Right cardiac atrium (tissue), 5 donors: ENCODE measurements around the gene IFT27. TPM values are rescaled to one million over a fixed set of nuclear protein-coding genes. Genes with fewer than 3 reads are reported as not detected.

Experiments
- ATAC-seq, 2 donors: fragments of 200-7000 bp; cut with Tn5 transposase; one replicate each; pipeline versions ENCODE4 v1.8.0 to v1.9.1; 2020; ENCODE audit warnings: moderate library complexity in 2 of 2, mild to moderate bottlenecking in 1 of 2
- DNase-seq, 3 donors: peaks; one replicate each; pipeline ENCODE4 v3.0.0-alpha.2; 2020
- H3K27ac ChIP-seq: one replicate; pipeline ENCODE4 v1.5.1; 2013; ENCODE audit warnings: mild to moderate bottlenecking, low read length, control low read depth, moderate library complexity
- H3K27me3 ChIP-seq: one replicate; pipeline ENCODE4 v1.6.1; 2013; ENCODE audit not compliant: control insufficient read depth, insufficient read depth
- H3K4me1 ChIP-seq: one replicate; pipeline ENCODE4 v1.6.1; 2013; ENCODE audit warnings: low read length; ENCODE audit not compliant: control insufficient read depth, insufficient read depth
- H3K4me3 ChIP-seq: one replicate; pipeline ENCODE4 v1.5.1; 2013; ENCODE audit warnings: low read length, control low read depth
- H3K9me3 ChIP-seq: one replicate; pipeline ENCODE4 v1.6.1; 2013; ENCODE audit warnings: low read length; ENCODE audit not compliant: control insufficient read depth
- WGBS: extraction: QIAGEN DNeasy Blood & Tissue Kit; methylation state at CpG from one replicate; pipeline ENCODE4 v1.1.7; 2013; 5-methylcytosine and 5-hydroxymethylcytosine counted together
- intact Hi-C, 4 donors: fragments of 100-400 bp; cut with DNase I; formaldehyde crosslinking; loops; one replicate each; pipeline versions ENCODE4 v1.11.0 to v1.14.0; 2022 to 2023
- polyA plus RNA-seq: library from polyadenylated mRNA; stranded (reverse); fragments of 200-250 nt; gene quantifications from one replicate; pipeline ENCODE4 v1.2.3, GENCODE V29; 2013
- total RNA-seq, 4 donors: library from RNA; stranded (reverse); fragmentation: NEBNext Ultra II Directional; extraction: Animal tissue kit (Norgen Biotek cat#: 25700); gene quantifications; one replicate each; pipeline ENCODE4 v1.2.1, GENCODE V29; 2021
- donor health status: healthy with polysubstance abuse.
- donor health status: DM: no; HTN: yes; CAD: no.
- donor health status: DM: no; HTN: no; CAD: no.
- donor health status: DM: no; HTN: yes; CAD: no; lungs with severe emphysema.
- donor health status: DM: yes; HTN: yes; CAD: no.

IFT27 gene
- total and polyA plus RNA-seq, 5 donors, result 24.1 to 37.6 (median 32.5) TPM

DNA sequence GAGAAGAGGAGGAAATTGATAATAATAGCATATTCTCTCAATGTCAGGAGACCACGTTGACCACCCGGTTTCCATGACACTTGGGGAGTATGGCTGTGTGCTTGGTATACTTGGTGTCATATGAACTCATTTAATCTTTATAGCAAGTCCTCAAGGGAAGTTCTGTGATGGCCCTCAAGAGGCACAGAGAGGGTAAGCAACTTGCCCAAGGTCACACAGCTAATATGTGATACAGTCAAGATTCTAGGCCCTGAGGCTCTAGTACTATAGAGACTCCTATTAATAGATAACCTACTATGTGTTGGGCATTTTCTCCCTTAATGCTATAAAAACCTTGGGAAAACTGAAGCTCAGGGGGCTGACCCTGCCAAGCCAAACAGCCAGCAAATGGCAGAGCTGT, 61.8 kb downstream of the IFT27 start:
- intact Hi-C loops, result no loop called here
- Histone ChIP-seq H3K4me3 (no peak overlapping the region), H3K27me3 (no peaks in the 10 kb centered on the region), H3K27ac (no peak overlapping the region), H3K9me3 (no peaks in the 10 kb centered on the region), H3K4me1 (no peaks in the 10 kb centered on the region)
- WGBS, result 75% methylated on average over 2 of the region's 2 CpGs
- no peak for ATAC-seq
- no peak for DNase-seq

DNA sequence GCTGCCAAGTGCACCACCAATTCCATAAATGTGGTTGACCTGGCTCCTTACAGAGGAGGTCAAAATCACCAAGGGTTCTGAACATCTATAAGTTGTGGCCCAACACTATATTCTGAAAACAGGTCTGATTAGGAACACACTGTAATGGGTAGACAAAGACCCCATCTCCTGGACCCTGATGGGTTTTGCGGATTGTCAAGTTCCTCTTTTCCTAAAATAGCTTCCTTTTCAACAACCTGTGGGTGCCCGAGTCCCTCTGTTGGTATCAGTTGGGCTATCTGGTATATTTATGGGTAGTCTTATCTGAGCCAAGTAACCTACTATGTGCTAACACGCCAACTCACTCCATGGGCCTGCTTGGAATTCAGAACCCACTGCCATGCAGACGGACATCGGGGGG, 62.5 kb downstream of the IFT27 start:
- no peak for DNase-seq
- WGBS, result 78% methylated on average over 5 of the region's 5 CpGs
- Histone ChIP-seq H3K27ac (no peak overlapping the region), H3K27me3 (no peaks in the 10 kb centered on the region), H3K4me1 (no peaks in the 10 kb centered on the region), H3K4me3 (no peak overlapping the region), H3K9me3 (no peaks in the 10 kb centered on the region)
- intact Hi-C loops, result no loop called here
- ATAC-seq, result no peak

Other genes starting within 250 kb of the IFT27 start
- gene EIF3D, start 247.0 kb downstream of the IFT27 start, total RNA-seq, result 10 to 100 TPM; 68.5 to 92.0 (median 83.5) TPM
- gene EIF3D, start 247.0 kb downstream of the IFT27 start, polyA plus RNA-seq, result 67.6 TPM
- not detected for gene CACNG2, start 72.4 kb downstream of the IFT27 start, total RNA-seq
- not detected for gene CACNG2, start 72.4 kb downstream of the IFT27 start, polyA plus RNA-seq
- gene PVALB, start 40.9 kb upstream of the IFT27 start, total RNA-seq, result not detected
- not detected for gene PVALB, start 40.9 kb upstream of the IFT27 start, polyA plus RNA-seq
- gene NCF4, start 84.9 kb upstream of the IFT27 start, total RNA-seq, result 1 to 10 TPM; 3.1 to 6.9 (median 6.6) TPM
- gene NCF4, start 84.9 kb upstream of the IFT27 start, polyA plus RNA-seq, result 3.6 TPM
- gene CSF2RB, start 137.5 kb upstream of the IFT27 start, total RNA-seq, result 1 to 10 TPM; 1.8 to 2.6 (median 2.3) TPM
- gene CSF2RB, start 137.5 kb upstream of the IFT27 start, polyA plus RNA-seq, result 0.75 TPM
- gene TST, start 243.3 kb upstream of the IFT27 start, total RNA-seq, result 10 to 100 TPM; 31.7 to 53.6 (median 36.6) TPM
- 67.9 TPM for gene TST, start 243.3 kb upstream of the IFT27 start, polyA plus RNA-seq
- gene MPST, start 243.6 kb upstream of the IFT27 start, total RNA-seq, result 10 to 100 TPM; 49.6 to 65.7 (median 54.2) TPM
- gene MPST, start 243.6 kb upstream of the IFT27 start, polyA plus RNA-seq, result 93.0 TPM